SK-N-SH treated with all-trans-retinoic acid at 6 μM for 48 hours (cell line): Measurements from ENCODE around the gene RBM19.

Source experiments
- ATAC-seq: fragments of 200-7000 bp; cut with Tn5 transposase; 3 replicates; pipeline ENCODE4 v1.9.1; 2020; ENCODE audit warnings: mild to moderate bottlenecking, moderate library complexity
- ARNTL ChIP-seq: fragments of 450-650 bp; formaldehyde crosslinking; IDR thresholded peaks from 2 replicates; pipeline ENCODE4 v1.5.0; 2020; ENCODE audit warnings: low read depth, mild to moderate bottlenecking, moderate library complexity, borderline replicate concordance
- BACH2 ChIP-seq: fragments of 250-450 bp; sonication (Bioruptor Pico); IDR thresholded peaks from 2 replicates; pipeline ENCODE4 v1.9.0; 2021; ENCODE audit warnings: mild to moderate bottlenecking, borderline replicate concordance
- CSDC2 ChIP-seq: fragments of 250-450 bp; sonication (Bioruptor Pico); IDR thresholded peaks from 2 replicates; pipeline ENCODE4 v1.5.0; 2020; ENCODE audit warnings: mild to moderate bottlenecking, moderate library complexity
- ESRRG ChIP-seq: fragments of 250-450 bp; sonication (Bioruptor Pico); IDR thresholded peaks from 2 replicates; pipeline ENCODE4 v1.6.1; 2021; ENCODE audit warnings: mild to moderate bottlenecking
- GLIS3 ChIP-seq: fragments of 250-450 bp; sonication (Bioruptor Pico); IDR thresholded peaks from 2 replicates; pipeline ENCODE4 v1.5.0; 2020; ENCODE audit warnings: mild to moderate bottlenecking, moderate library complexity
- OSR1 ChIP-seq: fragments of 250-450 bp; sonication (Bioruptor Pico); IDR thresholded peaks from 2 replicates; pipeline ENCODE4 v1.8.0; 2022; ENCODE audit warnings: moderate library complexity, mild to moderate bottlenecking, inconsistent platforms
- PPARA ChIP-seq: fragments of 250-450 bp; sonication (Bioruptor Pico); IDR thresholded peaks from 2 replicates; pipeline ENCODE4 v1.5.0; 2020; ENCODE audit warnings: mild to moderate bottlenecking, borderline replicate concordance
- RARB ChIP-seq: fragments of 250-450 bp; sonication (Bioruptor Pico); IDR thresholded peaks from 2 replicates; pipeline ENCODE4 v1.8.0; 2021; ENCODE audit warnings: mild to moderate bottlenecking, moderate library complexity
- SNAI2 ChIP-seq: fragments of 250-450 bp; sonication (Bioruptor Pico); IDR thresholded peaks from 2 replicates; pipeline ENCODE4 v1.5.0; 2020; ENCODE audit warnings: mild to moderate bottlenecking, moderate library complexity
- TCF4 ChIP-seq: fragments of 250-450 bp; sonication (Bioruptor Pico); IDR thresholded peaks from 2 replicates; pipeline ENCODE4 v1.8.0; 2021; ENCODE audit warnings: mild to moderate bottlenecking, moderate library complexity, borderline replicate concordance
- TOX ChIP-seq: fragments of 250-450 bp; sonication (Bioruptor Pico); IDR thresholded peaks from 2 replicates; pipeline ENCODE4 v1.8.0; 2021; ENCODE audit warnings: mild to moderate bottlenecking, moderate library complexity, borderline replicate concordance
- ZC3H10 ChIP-seq: fragments of 250-450 bp; sonication (Bioruptor Pico); IDR thresholded peaks from 2 replicates; pipeline ENCODE4 v1.5.1; 2021; ENCODE audit warnings: mild to moderate bottlenecking, moderate library complexity
- ZFP3 ChIP-seq: fragments of 250-450 bp; sonication (Bioruptor Pico); IDR thresholded peaks from 2 replicates; pipeline ENCODE4 v1.5.0; 2020; ENCODE audit warnings: mild to moderate bottlenecking, moderate library complexity
- ZFP30 ChIP-seq: fragments of 450-650 bp; formaldehyde crosslinking; IDR thresholded peaks from 2 replicates; pipeline ENCODE4 v1.5.0; 2022; ENCODE audit warnings: mild to moderate bottlenecking, moderate library complexity
- ZNF565 ChIP-seq: fragments of 450-650 bp; formaldehyde crosslinking; conservative IDR thresholded peaks from 2 replicates; pipeline ENCODE4 v1.5.0; 2020; ENCODE audit warnings: low read depth, mild to moderate bottlenecking, moderate library complexity
- ZNF70 ChIP-seq: fragments of 450-650 bp; formaldehyde crosslinking; IDR thresholded peaks from 2 replicates; pipeline ENCODE4 v1.5.0; 2020; ENCODE audit warnings: mild to moderate bottlenecking, moderate library complexity
- ZNF8 ChIP-seq: fragments of 450-650 bp; formaldehyde crosslinking; IDR thresholded peaks from 2 replicates; pipeline ENCODE4 v1.5.0; 2020; ENCODE audit warnings: mild to moderate bottlenecking, moderate library complexity
- TF ChIP-seq, protein P1 (sequence below): fragments of 250-450 bp; sonication (Bioruptor Pico); IDR thresholded peaks from 2 replicates; pipeline ENCODE4 v1.8.0; 2020; ENCODE audit warnings: mild to moderate bottlenecking, moderate library complexity, borderline replicate concordance
- TF ChIP-seq, protein P2 (sequence below): fragments of 250-450 bp; sonication (Bioruptor Pico); IDR thresholded peaks from 2 replicates; pipeline ENCODE4 v1.5.1; 2020; ENCODE audit warnings: low read depth, mild to moderate bottlenecking, moderate library complexity
- TF ChIP-seq, protein P3 (sequence below): fragments of 250-450 bp; sonication (Bioruptor Pico); IDR thresholded peaks from 2 replicates; pipeline ENCODE4 v1.8.0; 2021; ENCODE audit warnings: low read depth, mild to moderate bottlenecking, moderate library complexity, borderline replicate concordance
- TF ChIP-seq, protein P4 (sequence below): fragments of 250-450 bp; sonication (Bioruptor Pico); IDR thresholded peaks from 2 replicates; pipeline ENCODE4 v1.5.1; 2021; ENCODE audit warnings: mild to moderate bottlenecking, moderate library complexity

The RBM19 gene

DNA sequence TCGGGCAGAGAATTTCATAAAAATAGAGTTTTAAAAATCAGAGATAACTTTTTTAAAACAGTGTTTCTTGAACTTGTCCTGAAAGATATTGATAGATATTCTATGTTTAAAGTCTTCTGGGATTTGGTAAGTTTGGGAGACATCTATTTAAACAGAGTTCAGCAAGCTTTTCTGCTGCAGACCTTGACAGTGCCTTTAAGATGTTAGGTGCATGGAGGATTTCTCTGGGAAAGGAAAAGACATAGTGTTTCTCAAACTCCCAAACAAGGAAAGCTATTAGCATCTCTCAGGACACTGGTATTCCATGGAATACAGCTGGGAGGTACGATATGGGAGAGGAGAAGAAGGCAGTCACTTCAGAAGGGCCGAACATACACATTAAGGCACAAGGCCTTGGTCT, 97.8 kb downstream of the RBM19 start:
- TF ChIP-seq RARB (CRISPR knock-in tag): no peak
- TF ChIP-seq ZNF565 (CRISPR knock-in tag): no peak
- no peak for TF ChIP-seq PPARA (CRISPR knock-in tag)
- TF ChIP-seq, protein P1, sequence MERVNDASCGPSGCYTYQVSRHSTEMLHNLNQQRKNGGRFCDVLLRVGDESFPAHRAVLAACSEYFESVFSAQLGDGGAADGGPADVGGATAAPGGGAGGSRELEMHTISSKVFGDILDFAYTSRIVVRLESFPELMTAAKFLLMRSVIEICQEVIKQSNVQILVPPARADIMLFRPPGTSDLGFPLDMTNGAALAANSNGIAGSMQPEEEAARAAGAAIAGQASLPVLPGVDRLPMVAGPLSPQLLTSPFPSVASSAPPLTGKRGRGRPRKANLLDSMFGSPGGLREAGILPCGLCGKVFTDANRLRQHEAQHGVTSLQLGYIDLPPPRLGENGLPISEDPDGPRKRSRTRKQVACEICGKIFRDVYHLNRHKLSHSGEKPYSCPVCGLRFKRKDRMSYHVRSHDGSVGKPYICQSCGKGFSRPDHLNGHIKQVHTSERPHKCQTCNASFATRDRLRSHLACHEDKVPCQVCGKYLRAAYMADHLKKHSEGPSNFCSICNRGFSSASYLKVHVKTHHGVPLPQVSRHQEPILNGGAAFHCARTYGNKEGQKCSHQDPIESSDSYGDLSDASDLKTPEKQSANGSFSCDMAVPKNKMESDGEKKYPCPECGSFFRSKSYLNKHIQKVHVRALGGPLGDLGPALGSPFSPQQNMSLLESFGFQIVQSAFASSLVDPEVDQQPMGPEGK (CRISPR knock-in tag): no peak
- no peak for ATAC-seq

DNA sequence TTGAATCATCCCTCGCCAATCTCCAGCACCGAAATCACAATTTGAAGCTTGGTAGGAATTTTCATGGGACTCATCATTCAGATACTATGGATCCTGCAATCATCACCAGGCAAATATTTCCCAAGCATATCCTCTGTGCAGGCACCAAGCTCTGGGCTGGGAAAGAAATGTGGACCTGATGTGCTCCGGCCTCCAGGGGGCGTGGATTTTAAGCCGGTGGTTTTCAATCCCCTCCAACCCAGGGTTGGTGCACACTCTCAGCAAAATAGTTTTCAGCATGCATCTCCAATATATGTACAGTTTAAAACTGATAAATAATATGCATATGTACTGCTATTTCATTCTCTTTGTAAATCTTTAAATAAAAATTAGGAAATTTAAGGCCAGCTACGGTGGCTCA, 98.9 kb downstream of the RBM19 start:
- peak; percentile 69 for ATAC-seq
- TF ChIP-seq SNAI2 (no peak), ESRRG (CRISPR knock-in tag) (no peak), TOX (no peak), PPARA (CRISPR knock-in tag) (no peak), TCF4 (CRISPR knock-in tag) (no peak), BACH2 (CRISPR knock-in tag) (no peak), ZNF70 (CRISPR knock-in tag) (no peak), ZFP3 (no peak), ZC3H10 (CRISPR knock-in tag) (no peak)

DNA sequence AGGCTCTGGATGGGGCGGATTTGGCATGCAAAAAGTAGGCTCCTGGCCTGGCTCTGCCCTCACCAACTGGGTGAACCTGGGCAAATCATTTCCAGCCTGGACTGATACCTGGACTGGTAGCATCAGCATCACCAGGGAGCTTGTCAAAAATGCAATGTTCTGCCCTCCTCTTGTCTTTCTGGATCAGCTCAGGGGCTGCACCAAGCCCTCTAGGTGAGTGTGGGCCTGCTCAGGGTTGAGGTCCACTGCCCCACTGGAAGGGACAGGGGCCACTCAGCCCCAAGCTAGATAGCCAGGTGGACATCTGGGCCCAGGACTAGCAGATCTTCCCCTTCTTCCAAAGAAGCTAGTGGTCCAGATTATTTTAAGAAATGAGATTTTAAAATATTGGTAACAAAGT, 99.6 kb downstream of the RBM19 start:
- no peak for ATAC-seq

DNA sequence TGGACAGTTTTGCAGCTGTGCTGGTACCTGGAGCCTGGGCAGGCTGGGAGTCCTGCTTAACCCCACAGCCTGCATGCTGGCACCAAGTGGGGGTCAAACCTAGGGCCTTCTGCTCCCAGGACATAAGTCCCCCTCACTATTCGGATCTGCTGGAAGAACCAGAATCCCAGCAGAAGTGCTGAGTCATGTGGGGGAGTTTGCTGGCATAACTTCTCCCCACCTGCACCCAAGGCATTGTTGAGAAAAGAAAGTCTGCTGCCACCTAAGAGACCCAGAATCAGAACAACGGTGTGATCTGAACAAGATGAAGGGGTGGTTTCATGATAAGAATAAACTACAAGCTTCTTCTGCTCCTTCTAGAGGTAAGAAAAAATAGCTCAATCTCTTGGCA, 102.7 kb downstream of the RBM19 start:
- TF ChIP-seq OSR1 (CRISPR knock-in tag): no peak
- TF ChIP-seq ZNF8: no peak
- no peak for TF ChIP-seq CSDC2 (CRISPR knock-in tag)
- no peak for TF ChIP-seq GLIS3
- no peak for TF ChIP-seq ZNF565 (CRISPR knock-in tag)
- no peak for TF ChIP-seq TCF4 (CRISPR knock-in tag)
- TF ChIP-seq ZC3H10 (CRISPR knock-in tag): no peak
- TF ChIP-seq, all 23 proteins: peak for 0
- no peak for ATAC-seq

More for the DNA sequence above, 99.6 kb downstream of the RBM19 start:
- TF ChIP-seq, protein P2, sequence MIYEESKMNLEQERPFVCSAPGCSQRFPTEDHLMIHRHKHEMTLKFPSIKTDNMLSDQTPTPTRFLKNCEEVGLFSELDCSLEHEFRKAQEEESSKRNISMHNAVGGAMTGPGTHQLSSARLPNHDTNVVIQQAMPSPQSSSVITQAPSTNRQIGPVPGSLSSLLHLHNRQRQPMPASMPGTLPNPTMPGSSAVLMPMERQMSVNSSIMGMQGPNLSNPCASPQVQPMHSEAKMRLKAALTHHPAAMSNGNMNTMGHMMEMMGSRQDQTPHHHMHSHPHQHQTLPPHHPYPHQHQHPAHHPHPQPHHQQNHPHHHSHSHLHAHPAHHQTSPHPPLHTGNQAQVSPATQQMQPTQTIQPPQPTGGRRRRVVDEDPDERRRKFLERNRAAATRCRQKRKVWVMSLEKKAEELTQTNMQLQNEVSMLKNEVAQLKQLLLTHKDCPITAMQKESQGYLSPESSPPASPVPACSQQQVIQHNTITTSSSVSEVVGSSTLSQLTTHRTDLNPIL: no peak
- TF ChIP-seq, protein P3, sequence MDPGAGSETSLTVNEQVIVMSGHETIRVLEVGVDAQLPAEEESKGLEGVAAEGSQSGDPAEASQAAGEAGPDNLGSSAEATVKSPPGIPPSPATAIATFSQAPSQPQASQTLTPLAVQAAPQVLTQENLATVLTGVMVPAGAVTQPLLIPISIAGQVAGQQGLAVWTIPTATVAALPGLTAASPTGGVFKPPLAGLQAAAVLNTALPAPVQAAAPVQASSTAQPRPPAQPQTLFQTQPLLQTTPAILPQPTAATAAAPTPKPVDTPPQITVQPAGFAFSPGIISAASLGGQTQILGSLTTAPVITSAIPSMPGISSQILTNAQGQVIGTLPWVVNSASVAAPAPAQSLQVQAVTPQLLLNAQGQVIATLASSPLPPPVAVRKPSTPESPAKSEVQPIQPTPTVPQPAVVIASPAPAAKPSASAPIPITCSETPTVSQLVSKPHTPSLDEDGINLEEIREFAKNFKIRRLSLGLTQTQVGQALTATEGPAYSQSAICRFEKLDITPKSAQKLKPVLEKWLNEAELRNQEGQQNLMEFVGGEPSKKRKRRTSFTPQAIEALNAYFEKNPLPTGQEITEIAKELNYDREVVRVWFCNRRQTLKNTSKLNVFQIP (CRISPR knock-in tag): no peak
- no peak for TF ChIP-seq TOX
- TF ChIP-seq ZNF565 (CRISPR knock-in tag): no peak
- no peak for TF ChIP-seq ZFP30 (CRISPR knock-in tag)
- TF ChIP-seq BACH2 (CRISPR knock-in tag): no peak
- no peak for TF ChIP-seq ZFP3
- TF ChIP-seq CSDC2 (CRISPR knock-in tag): no peak
- no peak for TF ChIP-seq RARB (CRISPR knock-in tag)
- no peak for TF ChIP-seq ARNTL (CRISPR knock-in tag)

DNA sequence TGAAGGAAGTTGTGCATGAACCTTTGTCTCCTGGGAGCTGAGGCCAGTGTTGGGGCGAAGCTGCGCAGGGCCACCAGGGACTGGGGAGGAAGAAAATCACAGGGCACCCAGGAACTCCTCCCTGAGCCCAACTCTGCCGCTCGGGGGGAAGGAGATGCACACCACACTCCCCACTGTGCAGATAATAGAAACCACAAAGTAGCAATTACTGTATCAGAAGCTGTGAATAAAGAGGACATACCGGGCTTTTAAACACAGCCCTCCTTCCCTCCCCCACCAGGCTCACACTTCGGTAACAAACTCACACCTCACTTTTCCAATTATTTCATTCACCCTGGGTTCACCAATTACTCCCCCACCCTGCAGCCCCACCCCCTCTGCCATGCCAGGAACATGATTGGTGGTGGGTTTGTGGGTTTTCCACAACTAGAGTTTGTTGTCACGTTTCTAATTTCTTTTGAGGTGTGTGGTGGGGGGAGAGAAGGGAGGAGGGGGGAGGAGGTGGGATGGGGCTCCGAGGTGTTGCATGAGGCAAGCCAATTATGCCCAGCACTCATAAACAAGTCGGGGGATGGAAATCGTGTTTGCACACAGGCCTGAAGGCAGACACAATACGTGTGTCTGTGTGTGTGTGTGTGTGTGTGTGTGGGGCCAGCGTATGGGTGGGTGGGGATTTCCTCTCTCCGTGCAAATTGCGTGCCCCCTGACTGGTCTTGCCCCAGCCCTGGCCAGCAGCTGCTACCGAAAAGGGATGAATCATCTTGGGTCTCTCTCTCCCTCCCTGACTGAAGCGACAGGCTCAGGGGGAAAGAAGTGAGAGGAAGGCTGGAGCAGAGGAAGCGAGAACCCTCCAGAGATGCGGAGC, 103.3 kb downstream of the RBM19 start:
- peak; percentile 67 for ATAC-seq
- TF ChIP-seq, protein P3 (CRISPR knock-in tag): no peak
- TF ChIP-seq ESRRG (CRISPR knock-in tag) (no peak), GLIS3 (no peak), SNAI2 (no peak), CSDC2 (CRISPR knock-in tag) (no peak), TCF4 (CRISPR knock-in tag) (no peak), ZNF8 (no peak), ZNF70 (CRISPR knock-in tag) (no peak), ZC3H10 (CRISPR knock-in tag) (no peak), TOX (no peak)
- TF ChIP-seq, protein P4, sequence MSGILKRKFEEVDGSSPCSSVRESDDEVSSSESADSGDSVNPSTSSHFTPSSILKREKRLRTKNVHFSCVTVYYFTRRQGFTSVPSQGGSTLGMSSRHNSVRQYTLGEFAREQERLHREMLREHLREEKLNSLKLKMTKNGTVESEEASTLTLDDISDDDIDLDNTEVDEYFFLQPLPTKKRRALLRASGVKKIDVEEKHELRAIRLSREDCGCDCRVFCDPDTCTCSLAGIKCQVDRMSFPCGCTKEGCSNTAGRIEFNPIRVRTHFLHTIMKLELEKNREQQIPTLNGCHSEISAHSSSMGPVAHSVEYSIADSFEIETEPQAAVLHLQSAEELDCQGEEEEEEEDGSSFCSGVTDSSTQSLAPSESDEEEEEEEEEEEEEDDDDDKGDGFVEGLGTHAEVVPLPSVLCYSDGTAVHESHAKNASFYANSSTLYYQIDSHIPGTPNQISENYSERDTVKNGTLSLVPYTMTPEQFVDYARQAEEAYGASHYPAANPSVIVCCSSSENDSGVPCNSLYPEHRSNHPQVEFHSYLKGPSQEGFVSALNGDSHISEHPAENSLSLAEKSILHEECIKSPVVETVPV (CRISPR knock-in tag): no peak
- TF ChIP-seq, protein P1 (CRISPR knock-in tag): no peak
- TF ChIP-seq, protein P2: no peak
